Glomerular visceral epithelial cell (primary cell): ENCODE measurements around the gene SLA2.
"Not testable (repeated sequence)": the region's sequence is repeated elsewhere in the genome, so short reads cannot be mapped to it uniquely, and the experiment has no call there.

ENCODE experiments used
- DNase-seq: peaks from one replicate; pipeline ENCODE4 v3.0.0-alpha.2; 2016; ENCODE audit errors: extremely low spot score

SLA2 gene

DNA sequence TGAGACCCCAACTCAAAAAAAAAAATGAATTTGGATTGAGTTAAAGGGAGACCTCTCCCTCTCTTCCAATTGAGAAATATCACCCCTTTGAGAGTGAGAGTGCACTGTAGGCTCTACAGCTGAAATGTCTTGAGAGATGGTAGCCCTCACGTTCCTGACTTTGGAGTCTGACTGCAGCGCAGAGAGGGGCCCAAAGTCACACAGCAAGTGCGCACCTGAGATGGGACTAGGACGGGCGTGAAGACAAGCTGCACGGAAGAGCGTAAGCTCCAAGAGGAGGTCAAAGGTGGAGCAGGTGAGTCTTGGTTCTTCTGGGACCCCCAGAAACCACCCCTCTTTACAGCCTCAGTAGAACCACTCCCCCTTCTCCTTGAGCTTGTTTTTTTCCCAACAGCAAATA lies 643 bp downstream of the SLA2 start:
- no peak for DNase-seq

DNA sequence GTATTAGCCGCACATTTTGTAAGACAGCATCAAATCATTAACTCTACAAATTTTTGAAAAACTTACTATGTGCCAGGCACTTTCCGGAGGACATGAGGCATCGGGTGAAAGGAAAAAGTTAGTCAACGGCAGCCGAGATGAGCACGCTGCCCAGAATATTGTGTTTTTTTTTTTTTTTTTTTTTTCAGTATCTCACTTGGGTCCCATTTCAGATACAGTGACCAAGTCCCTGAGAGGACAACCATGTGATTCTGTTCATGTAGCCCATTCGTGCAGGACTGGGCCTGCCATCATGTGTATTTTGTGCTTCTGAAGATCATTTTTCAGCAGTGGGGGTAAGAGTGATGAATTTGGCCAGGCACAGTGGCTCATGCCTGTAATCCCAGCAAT lies 1.3 kb downstream of the SLA2 start:
- no peak for DNase-seq

DNA sequence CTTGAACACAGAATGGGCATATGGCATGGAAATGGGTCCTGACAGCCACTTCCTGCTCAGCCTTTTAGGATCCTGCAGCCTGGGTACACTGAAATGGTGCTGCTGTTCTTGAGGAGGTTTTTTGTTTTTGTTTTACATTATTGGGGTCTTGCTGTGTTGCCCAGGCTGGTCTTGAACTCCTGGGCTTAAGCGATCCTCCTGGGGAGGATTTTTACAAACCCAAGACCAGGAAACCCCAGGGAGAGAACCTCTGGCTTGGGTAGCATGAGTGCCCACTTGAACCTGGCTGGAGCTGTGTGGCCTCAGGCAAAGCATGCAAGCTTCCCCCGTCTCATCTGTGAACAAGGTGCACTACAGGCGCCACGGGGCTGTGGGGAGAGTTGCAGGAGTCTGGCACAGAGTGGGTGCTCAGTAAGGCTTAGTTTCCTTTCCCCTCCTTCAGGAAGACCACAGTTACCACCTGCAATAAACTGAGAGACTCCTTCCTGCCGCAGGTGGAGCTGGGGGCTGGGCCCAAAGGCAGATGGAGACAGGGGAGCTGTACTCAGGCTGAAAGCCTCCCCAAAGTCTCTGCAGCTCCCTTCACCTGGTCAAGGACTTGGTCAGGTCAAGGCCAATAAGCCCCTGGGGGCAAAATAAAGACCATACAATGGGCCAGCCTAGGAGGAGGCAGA lies 1.8 kb downstream of the SLA2 start:
- no peak for DNase-seq

DNA sequence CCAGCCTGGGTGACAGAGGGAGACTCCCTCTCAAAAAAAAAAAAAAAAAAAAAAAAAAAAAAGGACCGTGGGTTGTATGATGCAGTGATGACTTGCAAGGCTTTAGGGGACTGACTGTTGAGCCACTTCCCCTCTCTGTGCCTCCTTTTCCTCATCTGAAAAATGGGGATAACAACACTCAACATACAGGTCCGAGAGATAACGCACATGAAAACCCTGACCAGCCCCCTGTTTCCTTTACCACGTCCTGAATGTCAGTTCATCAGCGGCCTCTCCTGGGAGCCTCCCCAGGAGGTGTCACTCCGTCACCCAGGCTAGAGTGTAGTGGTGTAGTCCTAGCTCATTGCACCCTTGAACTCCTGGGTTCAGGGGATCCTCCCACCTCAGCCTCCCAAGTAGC lies 3.9 kb downstream of the SLA2 start:
- DNase-seq: no peak

DNA sequence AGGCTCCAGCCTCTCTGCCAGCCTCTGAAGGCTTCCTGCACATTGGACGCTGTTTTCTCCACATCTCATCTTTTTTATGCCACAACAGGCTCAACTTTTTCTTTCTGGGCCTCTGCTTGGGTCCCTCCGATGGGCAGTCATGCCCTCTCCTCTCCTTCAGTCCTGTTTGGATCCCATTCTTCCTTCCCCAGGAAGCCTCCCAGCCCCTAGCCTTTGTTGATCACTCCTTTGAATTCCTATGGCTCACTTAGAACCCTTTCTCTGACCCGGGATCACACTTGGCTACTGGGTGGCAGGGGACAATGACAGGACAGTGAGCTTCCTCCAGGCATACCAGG lies 4.5 kb downstream of the SLA2 start:
- DNase-seq: no peak

DNA sequence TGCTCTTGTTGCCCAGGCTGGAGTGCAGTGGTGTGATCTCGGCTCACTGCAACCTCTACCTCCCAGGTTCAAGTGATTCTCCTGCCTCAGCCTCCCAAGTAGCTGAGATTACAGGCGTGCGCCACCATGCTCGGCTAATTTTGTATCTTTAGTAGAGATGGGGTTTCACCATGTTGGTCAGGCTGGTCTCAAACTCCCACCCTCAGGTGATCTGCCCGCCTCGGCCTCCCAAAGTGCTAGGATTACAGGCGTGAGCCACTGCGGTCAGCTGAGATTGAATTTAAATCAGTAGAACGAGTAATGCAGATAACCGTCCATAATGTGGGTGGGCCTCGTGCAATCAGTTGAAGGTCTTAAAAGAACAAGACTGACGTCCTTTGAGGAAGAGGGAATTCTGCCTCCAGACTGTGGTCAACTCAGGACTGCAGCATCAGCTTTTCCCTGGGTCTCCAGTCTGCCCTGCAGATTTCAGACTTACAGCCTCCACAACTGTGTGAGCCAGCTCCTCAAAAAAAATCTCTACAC lies 7.1 kb downstream of the SLA2 start:
- DNase-seq: not testable (repeated sequence)

DNA sequence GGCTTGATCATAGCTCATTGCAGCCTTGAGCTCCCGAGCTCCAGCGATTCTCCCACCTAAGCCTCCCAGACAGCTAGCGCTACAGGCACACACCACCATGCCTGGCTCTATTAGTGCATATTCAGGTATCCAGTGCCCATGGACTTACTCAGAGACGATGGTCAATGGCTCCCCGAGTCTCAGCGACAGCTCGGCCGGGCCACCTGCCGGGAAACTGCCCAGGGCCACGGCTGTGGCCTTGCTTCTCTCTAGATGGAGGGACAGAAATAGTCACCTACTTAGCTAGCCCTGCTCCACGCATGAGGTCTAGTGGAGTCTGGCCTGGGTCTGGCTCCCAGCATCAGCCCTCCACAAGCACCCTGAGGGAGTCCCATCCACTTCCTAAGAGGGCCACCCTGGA lies 11.7 kb downstream of the SLA2 start:
- DNase-seq: no peak

DNA sequence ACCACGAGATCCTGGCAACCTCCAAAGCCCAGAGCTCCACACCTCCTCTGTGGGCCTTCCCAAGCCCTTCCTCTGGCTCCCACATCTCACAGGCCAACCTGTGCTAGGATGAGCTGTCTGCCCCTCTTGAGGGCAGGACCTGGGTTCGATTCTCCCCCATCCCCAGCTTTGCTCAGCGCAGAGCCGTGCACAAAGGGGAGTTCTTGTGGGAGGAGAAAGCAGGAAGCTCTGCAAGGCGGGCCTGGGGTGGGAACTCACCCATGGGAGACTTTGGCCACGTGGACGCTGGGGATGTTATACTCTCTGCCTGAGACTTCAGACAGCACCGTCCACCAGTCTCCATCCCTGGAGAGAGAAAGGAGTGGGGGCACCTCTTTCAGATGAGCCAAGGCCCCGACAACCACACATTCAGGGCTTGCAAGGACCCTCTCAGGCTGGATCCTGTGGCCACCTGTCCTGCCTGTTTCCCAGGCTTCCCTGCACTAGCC lies 12.7 kb downstream of the SLA2 start:
- DNase-seq: no peak

DNA sequence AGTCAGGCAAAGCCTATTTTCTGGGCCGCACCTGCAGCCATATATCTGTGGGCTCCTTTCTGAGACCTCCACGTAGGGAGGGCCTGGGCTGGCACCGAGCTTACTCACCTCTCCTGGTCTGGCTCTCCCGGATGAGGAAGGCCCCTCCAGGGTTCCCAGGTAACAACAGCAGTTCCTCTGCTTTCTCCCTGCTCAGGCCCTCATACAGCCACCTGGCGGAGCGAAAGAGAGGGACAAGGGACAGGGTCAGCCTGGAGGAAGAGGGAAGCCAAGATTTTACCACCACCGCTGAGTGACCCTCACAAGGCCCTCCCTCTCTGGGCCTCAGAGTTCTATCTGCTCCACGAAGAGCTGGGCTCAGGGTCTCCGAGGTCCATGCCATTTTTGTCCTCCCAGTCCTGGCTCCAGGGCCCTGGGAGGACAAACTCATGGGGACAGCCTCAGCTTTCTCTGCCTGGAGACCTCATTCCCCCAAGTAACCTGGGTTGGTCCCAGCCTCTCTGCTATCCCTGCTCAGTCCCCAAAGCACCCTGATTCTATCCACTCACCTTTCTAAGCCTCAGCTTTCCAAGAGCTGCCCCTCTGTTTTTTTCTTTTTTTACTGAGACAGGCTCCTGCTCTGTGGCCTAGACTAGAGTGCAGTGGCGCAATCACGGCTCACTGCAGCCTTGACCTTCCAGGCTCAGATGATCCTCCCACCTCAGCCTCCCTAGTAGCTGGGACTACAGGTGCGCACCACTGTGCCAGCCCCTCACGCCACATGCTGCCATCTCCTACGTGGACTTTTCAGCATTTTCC lies 13.3 kb downstream of the SLA2 start:
- no peak for DNase-seq

DNA sequence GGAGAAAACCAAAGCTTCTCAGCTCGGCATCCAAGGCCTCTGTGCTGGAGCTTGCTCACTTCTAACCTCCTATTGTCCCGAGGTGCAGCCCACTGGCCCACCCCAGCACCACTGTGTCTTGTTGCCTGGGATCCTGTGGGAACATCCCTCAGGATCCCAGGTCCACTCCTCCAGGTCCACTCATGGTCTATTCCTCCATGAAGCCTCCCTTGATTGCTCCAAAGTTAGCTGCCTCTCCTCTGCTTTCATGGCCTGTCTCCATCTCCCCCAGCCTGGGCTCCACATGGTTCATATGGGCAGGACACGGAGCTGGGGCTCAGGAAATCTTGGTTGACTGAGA lies 13.9 kb downstream of the SLA2 start:
- no peak for DNase-seq

DNA sequence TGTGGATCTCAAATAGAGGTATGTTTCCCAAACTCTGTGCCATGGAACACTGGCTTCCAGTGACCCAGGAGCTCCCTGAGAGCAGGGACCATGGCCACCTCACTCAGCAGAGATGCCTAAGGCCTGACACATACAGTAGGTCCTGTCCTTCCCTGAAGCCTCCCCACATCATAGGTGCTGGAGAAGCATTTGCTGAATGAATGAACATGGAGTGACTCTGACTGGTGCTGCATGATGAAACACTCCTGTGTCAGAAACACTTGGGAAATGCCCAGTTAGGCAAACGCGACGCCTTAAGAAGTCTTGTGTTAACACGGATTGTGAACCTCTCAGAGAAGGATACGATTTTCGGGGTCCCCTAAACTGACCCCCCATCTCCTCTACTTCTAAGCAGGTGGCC lies 14.3 kb downstream of the SLA2 start:
- DNase-seq: peak; percentile 32

DNA sequence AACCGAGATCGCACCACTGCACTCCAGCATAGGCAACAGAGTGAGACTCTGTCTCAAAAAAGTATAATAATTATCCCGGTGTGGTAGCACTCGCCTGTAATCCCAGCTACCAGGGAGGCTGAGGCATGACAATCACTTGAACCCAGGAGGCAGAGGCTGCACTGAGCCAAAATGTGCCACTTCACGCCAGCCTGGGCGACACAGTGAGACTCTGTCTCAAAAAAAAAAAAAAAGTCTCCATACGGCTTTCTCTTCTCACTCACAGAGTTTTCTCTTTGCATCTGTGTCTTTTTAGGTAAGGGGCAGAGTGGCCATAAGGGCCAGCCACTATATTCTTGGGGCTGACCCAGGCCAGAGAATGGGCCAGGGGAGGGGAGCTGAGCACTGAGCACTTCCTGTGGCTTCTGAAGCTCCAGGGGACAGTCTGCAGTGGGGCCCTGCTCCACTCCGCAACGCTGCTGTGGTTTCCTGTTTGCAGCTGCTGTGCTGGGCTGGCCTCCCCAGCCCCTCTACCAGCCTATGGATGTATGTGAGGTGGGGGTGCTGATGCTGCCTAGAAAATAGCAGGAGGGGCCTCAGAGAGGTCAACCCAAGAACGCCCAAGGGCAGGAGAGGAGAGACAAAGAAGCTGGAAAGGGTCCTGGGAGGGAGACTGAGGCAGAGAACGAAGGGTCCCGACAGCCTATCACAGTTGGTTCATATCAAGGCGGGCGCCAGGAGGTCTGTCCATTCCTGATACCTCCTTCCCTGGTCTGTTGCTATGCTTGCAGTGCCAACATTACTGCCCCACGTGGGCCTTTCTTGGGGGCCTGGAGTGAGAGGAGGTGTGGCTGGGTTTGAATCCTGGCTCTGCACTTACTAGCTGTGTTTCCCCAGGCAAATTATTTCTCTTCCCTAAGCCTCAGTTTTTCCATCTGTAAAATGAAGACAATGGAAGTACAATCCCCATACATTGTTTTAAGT lies 16.0 kb downstream of the SLA2 start:
- DNase-seq: no peak

DNA sequence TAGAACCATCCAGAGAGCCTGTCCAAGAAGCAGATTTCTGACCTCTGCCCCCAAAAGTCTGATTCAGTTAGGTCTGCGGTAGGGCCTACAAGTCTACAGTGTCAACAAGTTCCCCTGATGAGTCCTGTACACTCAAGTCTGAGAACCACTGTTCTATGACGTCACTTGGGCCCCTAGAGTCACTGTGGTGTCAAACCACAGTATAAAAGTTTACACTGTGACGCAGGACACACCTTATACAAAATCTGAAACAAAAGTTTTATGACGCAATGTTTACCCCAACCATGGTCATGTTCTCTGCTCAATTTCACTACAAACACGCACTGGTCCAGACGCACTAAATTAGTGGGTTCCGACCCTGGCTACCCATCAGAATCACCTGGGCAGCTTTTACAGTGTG lies 17.9 kb downstream of the SLA2 start:
- DNase-seq: no peak

DNA sequence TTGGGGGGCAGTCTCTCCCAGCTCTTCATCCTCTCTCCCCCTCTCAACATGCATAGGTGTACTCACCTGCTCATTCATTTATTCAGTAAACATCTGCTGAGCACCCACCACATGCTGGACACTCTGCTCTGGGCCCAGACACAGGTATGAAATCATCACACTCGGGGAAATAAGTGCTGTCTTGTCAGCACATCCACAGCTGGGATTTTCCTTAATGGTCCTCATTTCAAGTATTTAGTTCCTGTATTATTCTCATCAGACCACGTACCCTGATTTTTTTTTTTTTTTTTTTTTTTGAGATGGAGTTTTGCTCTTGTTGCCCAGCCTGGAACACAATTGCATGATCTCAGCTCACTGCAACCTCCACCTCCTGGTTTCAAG lies 21.1 kb downstream of the SLA2 start:
- no peak for DNase-seq

DNA sequence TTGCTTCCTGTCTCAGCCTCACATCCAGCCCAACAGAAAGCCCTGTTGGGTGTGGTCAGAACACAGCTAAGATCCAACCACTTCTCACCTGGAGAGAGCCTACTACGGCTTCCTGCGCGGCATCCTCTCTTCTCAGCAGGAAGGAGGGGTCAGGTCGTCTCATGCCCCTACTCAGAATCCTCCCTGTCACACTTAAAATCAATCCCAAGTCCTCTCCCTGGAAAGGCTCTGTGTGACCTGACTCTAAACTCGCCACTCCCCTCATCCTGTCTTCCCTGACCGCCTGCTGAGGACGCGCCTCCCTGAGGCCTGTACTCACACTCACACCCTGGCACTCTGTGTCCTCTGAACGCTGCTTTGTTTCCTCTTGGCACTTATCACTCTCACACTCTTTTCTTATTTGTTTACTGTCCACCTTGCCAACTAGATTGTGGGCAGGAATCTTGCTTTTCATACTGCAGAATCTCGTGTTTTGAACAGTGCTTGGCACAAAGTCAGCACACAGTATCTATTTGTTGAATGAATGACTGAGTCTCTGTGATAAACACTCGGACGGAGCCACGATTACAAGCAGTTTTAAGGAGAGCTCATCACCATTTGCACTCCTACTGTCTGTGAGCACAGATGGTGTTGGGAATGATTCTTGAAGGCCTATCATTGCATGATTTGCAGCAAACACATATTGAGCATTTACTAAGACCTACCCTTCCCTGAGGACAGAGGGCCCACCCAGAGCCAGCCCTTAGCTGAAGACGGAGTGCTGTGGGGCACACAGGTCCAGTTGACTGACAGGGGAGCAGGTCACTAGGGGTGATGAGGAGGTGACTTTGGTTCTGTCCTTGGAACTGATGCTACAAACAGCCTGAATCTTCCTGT lies 21.7 kb downstream of the SLA2 start:
- no peak for DNase-seq

DNA sequence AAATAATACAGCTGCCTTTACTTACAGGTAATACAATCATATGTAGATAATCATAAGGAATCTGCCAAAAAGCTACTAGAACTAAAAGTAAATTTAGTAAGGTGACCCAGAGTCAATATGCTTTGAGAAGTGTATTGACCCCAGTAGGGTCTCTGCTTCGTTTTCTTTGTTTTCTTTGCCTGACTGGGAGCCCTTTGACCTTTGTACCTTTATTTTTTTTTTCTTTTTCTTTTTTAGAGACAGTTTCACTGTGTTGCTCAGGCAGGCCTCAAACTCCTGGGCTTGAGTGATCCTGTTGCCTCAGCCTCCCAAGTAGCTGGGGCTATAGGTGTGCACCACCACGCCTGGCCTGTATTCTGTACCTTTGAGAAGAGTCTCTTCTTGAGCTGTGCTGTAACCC lies 22.6 kb downstream of the SLA2 start:
- no peak for DNase-seq

DNA sequence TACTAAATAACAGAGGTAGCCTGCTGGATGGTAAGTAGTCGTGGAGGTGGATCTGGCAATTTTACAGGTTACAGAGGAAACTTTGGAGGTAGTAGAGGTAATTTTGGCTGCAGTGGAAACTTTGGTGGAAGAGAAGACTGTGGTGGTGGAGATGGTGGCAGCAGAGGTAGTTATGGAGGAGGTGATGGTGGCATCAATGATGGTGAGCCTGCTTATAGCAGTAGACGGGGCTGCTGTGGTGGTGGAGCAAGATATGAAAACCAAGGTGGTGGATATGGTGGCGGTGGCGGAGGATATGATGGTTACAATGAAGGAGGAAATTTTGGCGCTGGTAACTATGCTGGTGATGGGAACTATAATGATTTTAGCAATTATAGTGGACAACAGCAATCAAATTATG lies 25.1 kb downstream of the SLA2 start:
- DNase-seq: no peak

DNA sequence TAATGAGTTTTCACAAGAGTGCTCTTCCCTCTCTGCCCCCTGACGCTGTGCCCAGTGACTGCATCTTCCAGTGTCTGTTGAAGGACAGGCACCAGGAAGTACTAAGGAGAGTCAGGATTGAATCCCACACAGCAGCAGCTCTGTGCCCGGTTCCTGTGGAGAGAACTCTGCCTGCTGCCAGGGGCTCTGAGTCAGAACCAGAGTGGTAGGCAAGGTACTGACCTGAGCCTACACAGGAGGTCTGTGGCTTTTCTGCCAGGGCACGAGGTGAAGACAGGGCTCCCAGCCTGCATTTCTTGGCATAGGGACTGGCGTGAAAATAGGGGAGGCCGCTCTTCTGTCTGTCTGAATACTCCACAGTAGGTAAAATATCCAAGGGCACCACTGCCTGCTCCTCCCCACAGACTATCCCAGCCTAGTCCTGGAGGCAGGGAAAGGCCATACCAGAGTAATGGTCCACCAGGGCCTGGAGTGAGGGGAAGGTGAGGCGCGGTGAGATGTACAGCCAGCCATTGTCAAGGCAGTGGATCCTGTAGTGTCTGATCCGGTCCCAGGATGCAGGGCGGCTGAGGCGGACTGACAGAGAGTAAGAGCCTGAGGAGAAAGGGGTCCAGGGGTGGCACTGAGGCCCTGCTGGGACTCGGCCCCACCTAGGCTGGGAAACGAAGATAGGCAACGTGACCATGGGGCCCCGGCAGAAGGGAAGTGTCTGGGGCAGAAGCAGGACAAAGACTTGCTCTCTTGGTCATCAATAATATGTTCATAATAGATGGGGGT lies 31.0 kb downstream of the SLA2 start:
- DNase-seq: peak; percentile 91

DNA sequence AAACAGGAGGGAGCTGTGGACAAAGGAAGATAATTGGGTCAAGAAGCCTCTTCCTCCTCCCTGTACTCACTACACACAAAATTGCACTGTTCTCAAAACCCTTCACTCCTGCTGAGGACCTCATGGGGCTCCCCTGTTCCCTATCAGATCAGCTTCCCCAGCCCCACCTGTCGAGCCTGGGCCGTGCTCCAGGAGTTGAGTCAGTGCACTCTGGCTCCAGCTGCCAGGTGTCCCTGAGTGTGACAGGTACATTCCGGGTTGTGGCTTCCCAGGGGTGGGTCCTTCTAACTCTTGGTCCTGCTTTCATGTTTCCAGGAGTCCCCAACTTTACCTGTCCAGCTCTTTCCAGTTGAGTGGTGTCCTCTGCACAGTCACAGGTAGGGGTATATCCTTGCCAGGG lies 32.0 kb downstream of the SLA2 start:
- no peak for DNase-seq

DNA sequence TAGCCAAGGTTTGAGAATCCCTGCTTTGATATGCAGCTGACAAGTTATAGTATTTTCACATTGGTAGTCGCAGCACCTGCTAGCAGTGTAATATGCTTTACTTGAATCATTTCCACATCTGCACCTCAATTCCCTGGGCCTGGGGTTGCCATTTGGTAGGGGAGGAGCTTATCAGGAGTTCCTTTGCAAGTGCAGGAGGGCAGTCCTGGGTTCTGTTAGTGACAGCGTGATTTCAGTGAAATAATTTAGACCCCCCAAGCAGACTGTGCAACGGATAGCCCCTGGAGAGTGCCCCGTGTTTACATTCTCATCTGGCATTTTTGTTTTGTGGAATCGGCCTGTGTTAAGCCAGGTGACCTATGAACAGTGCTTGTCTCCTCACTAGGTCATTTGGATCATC lies 34.4 kb downstream of the SLA2 start:
- DNase-seq: no peak

DNA sequence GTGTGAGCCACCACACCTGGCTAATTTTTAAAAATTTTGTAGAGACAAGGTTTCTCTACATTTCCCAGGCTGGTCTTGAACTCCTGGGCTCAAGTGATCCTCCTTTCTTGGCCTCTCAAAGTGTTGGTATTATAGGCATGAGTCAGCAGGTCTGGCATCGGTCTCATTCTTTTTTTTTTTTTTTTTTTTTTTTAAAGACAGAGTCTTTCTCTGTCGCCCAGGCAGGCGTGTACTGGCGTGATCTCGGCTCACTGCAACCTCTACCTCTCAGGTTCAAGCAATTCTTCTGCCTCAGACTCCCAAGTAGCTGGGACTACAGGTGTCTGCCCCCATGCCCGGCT lies 37.6 kb downstream of the SLA2 start:
- DNase-seq: not testable (repeated sequence)
